HepG2 (cell line): ENCODE measurements around the gene TNFSF13. TPM values are rescaled to one million over a fixed set of nuclear protein-coding genes. Genes with fewer than 3 reads are reported as not detected.

Experiments used
- ATF4 ChIP-seq, 2 experiments: fragments of 450-650 bp in 1 of 2; sonication (generic) in 1 of 2; formaldehyde crosslinking; IDR thresholded peaks; 2 replicates each; pipeline versions ENCODE4 v1.5.0 to v1.8.0; 2020 to 2022; ENCODE audit warnings: mild to moderate bottlenecking in 1 of 2, missing genetic modification reagents in 1 of 2
- ESRRA ChIP-seq: sonication (generic); formaldehyde crosslinking; IDR thresholded peaks from 2 replicates; pipeline ENCODE4 v1.5.1; 2020; ENCODE audit warnings: mild to moderate bottlenecking, low read depth, missing genetic modification reagents
- EZH2 ChIP-seq: conservative IDR thresholded peaks from 2 replicates; pipeline ENCODE4 v1.6.1; 2012; ENCODE audit warnings: mild to moderate bottlenecking, low read depth, low read length, moderate library complexity
- GABPA ChIP-seq, 2 experiments: IDR thresholded peaks; 2 replicates each; pipeline ENCODE4 v1.6.1; 2011 to 2016; ENCODE audit warnings: low read depth in 2 of 2, low read length in 1 of 2, missing biosample characterization in 1 of 2, missing genetic modification characterization in 1 of 2
- GFI1 ChIP-seq: sonication (generic); formaldehyde crosslinking; IDR thresholded peaks from 2 replicates; pipeline ENCODE4 v1.5.0; 2020; ENCODE audit warnings: missing genetic modification reagents, mild to moderate bottlenecking, borderline replicate concordance
- HNRNPLL ChIP-seq: fragments of 200-400 bp; formaldehyde crosslinking; IDR thresholded peaks from 2 replicates; pipeline ENCODE4 v1.6.1; 2017; ENCODE audit warnings: mild to moderate bottlenecking, low read depth, low read length; ENCODE audit not compliant: poor library complexity, severe bottlenecking
- IRF2 ChIP-seq: IDR thresholded peaks from 2 replicates; pipeline ENCODE4 v1.6.1; 2018; ENCODE audit warnings: missing genetic modification reagents, missing compliant biosample characterization
- ISX ChIP-seq: sonication (generic); formaldehyde crosslinking; conservative IDR thresholded peaks from 2 replicates; pipeline ENCODE4 v1.5.0; 2020; ENCODE audit warnings: missing genetic modification reagents
- KDM5A ChIP-seq: fragments of 200-600 bp; sonication (generic); IDR thresholded peaks from 2 replicates; pipeline ENCODE4 v1.7.0; 2018; ENCODE audit warnings: antibody characterized with exemption, mild to moderate bottlenecking, low read length, borderline replicate concordance
- MEIS1 ChIP-seq: sonication (generic); formaldehyde crosslinking; IDR thresholded peaks from 2 replicates; pipeline ENCODE4 v1.9.0; 2021; ENCODE audit warnings: mild to moderate bottlenecking, missing genetic modification reagents, moderate library complexity, borderline replicate concordance
- NFATC3 ChIP-seq: sonication (generic); formaldehyde crosslinking; IDR thresholded peaks from 2 replicates; pipeline ENCODE4 v1.5.1; 2020; ENCODE audit warnings: mild to moderate bottlenecking, missing genetic modification reagents
- NR2C2 ChIP-seq: sonication (generic); formaldehyde crosslinking; IDR thresholded peaks from 2 replicates; pipeline ENCODE4 v1.4.0; 2020; ENCODE audit warnings: missing genetic modification reagents, mild to moderate bottlenecking, moderate library complexity, borderline replicate concordance
- PCBP1 ChIP-seq: fragments of 200-400 bp; formaldehyde crosslinking; IDR thresholded peaks from 2 replicates; pipeline ENCODE4 v1.6.1; 2017; ENCODE audit warnings: mild to moderate bottlenecking, low read depth, low read length, borderline replicate concordance
- SNAPC2 ChIP-seq: sonication (generic); formaldehyde crosslinking; IDR thresholded peaks from 2 replicates; pipeline ENCODE4 v1.8.1; 2022; ENCODE audit warnings: mild to moderate bottlenecking, missing genetic modification reagents
- SYNCRIP ChIP-seq: fragments of 200-400 bp; formaldehyde crosslinking; IDR thresholded peaks from 2 replicates; pipeline ENCODE4 v1.6.1; 2018; ENCODE audit warnings: mild to moderate bottlenecking, low read depth, low read length; ENCODE audit not compliant: insufficient read depth
- TOPORS ChIP-seq: sonication (generic); formaldehyde crosslinking; IDR thresholded peaks from 2 replicates; pipeline ENCODE4 v1.8.0; 2023; ENCODE audit warnings: mild to moderate bottlenecking, missing genetic modification reagents
- WIZ ChIP-seq: sonication (generic); formaldehyde crosslinking; IDR thresholded peaks from 2 replicates; pipeline ENCODE4 v1.5.1; 2020; ENCODE audit warnings: mild to moderate bottlenecking, missing genetic modification reagents
- XBP1 ChIP-seq: sonication (generic); formaldehyde crosslinking; IDR thresholded peaks from 2 replicates; pipeline ENCODE4 v1.5.0; 2020; ENCODE audit warnings: missing genetic modification reagents
- ZC3H4 ChIP-seq: sonication (generic); formaldehyde crosslinking; IDR thresholded peaks from 2 replicates; pipeline ENCODE4 v1.4.0; 2020; ENCODE audit warnings: missing genetic modification reagents, borderline replicate concordance
- ZFX ChIP-seq: sonication (generic); formaldehyde crosslinking; IDR thresholded peaks from 2 replicates; pipeline ENCODE4 v1.4.0; 2020; ENCODE audit warnings: mild to moderate bottlenecking, low read depth, missing genetic modification reagents, moderate library complexity
- ZNF230 ChIP-seq: sonication (generic); formaldehyde crosslinking; IDR thresholded peaks from 2 replicates; pipeline ENCODE4 v1.4.0; 2020; ENCODE audit warnings: mild to moderate bottlenecking, missing genetic modification reagents
- ZNF501 ChIP-seq: sonication (generic); formaldehyde crosslinking; IDR thresholded peaks from 2 replicates; pipeline ENCODE4 v1.5.1; 2020; ENCODE audit warnings: mild to moderate bottlenecking, moderate library complexity, missing genetic modification reagents
- ZNF576 ChIP-seq: sonication (generic); formaldehyde crosslinking; IDR thresholded peaks from 2 replicates; pipeline ENCODE4 v1.4.0; 2020; ENCODE audit warnings: mild to moderate bottlenecking, missing genetic modification reagents
- ZNF616 ChIP-seq: sonication (generic); formaldehyde crosslinking; IDR thresholded peaks from 2 replicates; pipeline ENCODE4 v1.5.0; 2020; ENCODE audit warnings: low read depth, mild to moderate bottlenecking, missing genetic modification reagents
- ZNF773 ChIP-seq: sonication (generic); formaldehyde crosslinking; IDR thresholded peaks from 2 replicates; pipeline ENCODE4 v1.4.0; 2020; ENCODE audit warnings: missing genetic modification reagents, borderline replicate concordance
- ZNF800 ChIP-seq: sonication (generic); formaldehyde crosslinking; IDR thresholded peaks from 2 replicates; pipeline ENCODE4 v1.4.0; 2020; ENCODE audit warnings: missing genetic modification reagents
- polyA plus RNA-seq, 8 experiments: library from polyadenylated mRNA; depleted of rRNA in 3 of 8; stranded (reverse) in 7 of 8; unstranded in 1 of 8; fragments of >200 nt; fragmentation: Illumina TruSeq in 4 of 8; extraction: Trizol in 4 of 8; gene quantifications; 2 replicates each; pipeline versions ENCODE4 v1.2.1 to v1.2.3, GENCODE V29; 2011 to 2016; ENCODE audit warnings: low read depth in 4 of 8, missing spikeins in 1 of 8, mixed read lengths in 1 of 8; ENCODE audit not compliant: insufficient read depth in 1 of 8
- total RNA-seq, 5 experiments: library from RNA; depleted of rRNA; stranded (reverse); fragments of >200 nt; fragmentation: Illumina TruSeq; extraction: Trizol; gene quantifications; 2 replicates each; pipeline ENCODE4 v1.2.3, GENCODE V29; 2016; ENCODE audit warnings: low read depth in 1 of 5

The TNFSF13 gene
- total and polyA plus RNA-seq, 2 of the 13 experiments (the other 11 are each of a cell fraction or from before 2014, with no cell fraction given): 2.5 to 3.3 TPM

GRCh38 chr17:7579001-7579833 lies 20.7 kb downstream of the TNFSF13 start, which contains the start of gene CD68 (continued):
- TF ChIP-seq XBP1 (CRISPR knock-in tag): 0 out of 2 replicates have a peak, but pooled peaks have one; percentile 36
- TF ChIP-seq ZNF576 (CRISPR knock-in tag): no peak
- TF ChIP-seq HNRNPLL: peak; percentile 17
- TF ChIP-seq ESRRA (CRISPR knock-in tag): 0 out of 2 replicates have a peak, but pooled peaks have one; percentile 46
- no peak for TF ChIP-seq TOPORS
- TF ChIP-seq NR2C2 (CRISPR knock-in tag): peak; percentile 68; the same call in 1 of the 2 replicates
- TF ChIP-seq ZNF800 (CRISPR knock-in tag): peak; percentile 85; the same call in 1 of the 2 replicates
- TF ChIP-seq ZNF773 (CRISPR knock-in tag): no peak
- peak; percentile 52 for TF ChIP-seq GABPA (IDR thresholded peaks at IDR 0.05; ENCODE audit: low read depth, low read length)
- TF ChIP-seq GABPA (CRISPR knock-in tag; IDR thresholded peaks at IDR 0.05; ENCODE audit: low read depth): peak; percentile 91
- 0 out of 2 replicates have a peak, but pooled peaks have one; percentile 37 for TF ChIP-seq ISX
- 0 out of 2 replicates have a peak, but pooled peaks have one; percentile 43 for TF ChIP-seq GFI1 (CRISPR knock-in tag)
- no peak for TF ChIP-seq ZNF230
- no peak for TF ChIP-seq SYNCRIP
- TF ChIP-seq ZFX: peak; percentile 57
- TF ChIP-seq WIZ: no peak
- TF ChIP-seq ZNF616 (CRISPR knock-in tag): 0 out of 2 replicates have a peak, but pooled peaks have one; percentile 25
- peak; percentile 52 to 56; a peak in 3 of 4 replicates for TF ChIP-seq ATF4 (CRISPR knock-in tag; IDR thresholded peaks at IDR 0.05)
- peak; percentile 75 for TF ChIP-seq IRF2 (CRISPR knock-in tag)
- no peak for TF ChIP-seq EZH2
- no peak for TF ChIP-seq MEIS1 (CRISPR knock-in tag)
- peak; percentile 99 for TF ChIP-seq ZC3H4 (CRISPR knock-in tag)
- TF ChIP-seq SNAPC2 (CRISPR knock-in tag): no peak
- TF ChIP-seq NFATC3 (CRISPR knock-in tag): peak; percentile 55; the same call in 1 of the 2 replicates
- TF ChIP-seq PCBP1: 0 out of 2 replicates have a peak, but pooled peaks have one; percentile 69
- peak; percentile 61 for TF ChIP-seq ZNF501 (CRISPR knock-in tag)
- TF ChIP-seq KDM5A: no peak
